ENCODE measurements around the gene PLEKHG2. TPM values are rescaled to one million over a fixed set of nuclear protein-coding genes. Genes with fewer than 3 reads are reported as not detected.
"Not testable (repeated sequence)": the region's sequence is repeated elsewhere in the genome, so short reads cannot be mapped to it uniquely, and the experiment has no call there.

Gene PLEKHG2
- total RNA-seq, 1 donor: 25.0 TPM

DNA sequence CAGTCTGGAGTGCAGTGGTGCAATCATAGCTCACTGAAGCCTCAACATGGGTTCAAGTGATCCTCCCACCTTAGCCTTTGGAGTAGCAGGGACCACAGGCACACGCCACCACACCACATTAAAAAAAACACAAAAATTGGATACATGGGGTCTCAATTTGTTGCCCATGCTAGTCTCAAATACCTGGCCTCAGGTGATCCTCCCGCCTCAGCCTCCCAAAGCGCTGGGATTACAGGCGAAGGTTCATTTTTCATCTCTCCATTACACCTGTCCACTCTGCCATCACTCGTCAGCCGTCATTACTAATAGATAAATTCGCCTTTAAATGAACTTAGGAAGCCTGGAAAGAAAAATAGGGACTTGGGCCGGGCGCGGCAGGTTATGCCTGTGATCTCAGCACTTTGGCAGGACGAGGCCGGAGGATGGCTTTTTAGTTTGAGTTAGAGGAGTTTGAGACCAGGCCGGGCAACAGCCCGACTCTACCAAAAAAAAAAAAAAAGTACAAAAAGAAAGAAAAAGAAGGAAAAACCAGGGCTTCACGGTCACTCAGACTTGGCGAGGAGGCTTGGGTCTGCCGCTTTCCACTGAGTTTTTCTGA lies 32.2 kb downstream of the PLEKHG2 start:
- H3K4me3 ChIP-seq (ENCODE audit: low read depth, low read length): peak overlapping the region; percentile 97
- TF ChIP-seq, protein P1, sequence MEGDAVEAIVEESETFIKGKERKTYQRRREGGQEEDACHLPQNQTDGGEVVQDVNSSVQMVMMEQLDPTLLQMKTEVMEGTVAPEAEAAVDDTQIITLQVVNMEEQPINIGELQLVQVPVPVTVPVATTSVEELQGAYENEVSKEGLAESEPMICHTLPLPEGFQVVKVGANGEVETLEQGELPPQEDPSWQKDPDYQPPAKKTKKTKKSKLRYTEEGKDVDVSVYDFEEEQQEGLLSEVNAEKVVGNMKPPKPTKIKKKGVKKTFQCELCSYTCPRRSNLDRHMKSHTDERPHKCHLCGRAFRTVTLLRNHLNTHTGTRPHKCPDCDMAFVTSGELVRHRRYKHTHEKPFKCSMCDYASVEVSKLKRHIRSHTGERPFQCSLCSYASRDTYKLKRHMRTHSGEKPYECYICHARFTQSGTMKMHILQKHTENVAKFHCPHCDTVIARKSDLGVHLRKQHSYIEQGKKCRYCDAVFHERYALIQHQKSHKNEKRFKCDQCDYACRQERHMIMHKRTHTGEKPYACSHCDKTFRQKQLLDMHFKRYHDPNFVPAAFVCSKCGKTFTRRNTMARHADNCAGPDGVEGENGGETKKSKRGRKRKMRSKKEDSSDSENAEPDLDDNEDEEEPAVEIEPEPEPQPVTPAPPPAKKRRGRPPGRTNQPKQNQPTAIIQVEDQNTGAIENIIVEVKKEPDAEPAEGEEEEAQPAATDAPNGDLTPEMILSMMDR (IDR thresholded peaks at IDR 0.05; ENCODE audit: insufficient read depth, low read depth, low read length): no peak
- peak; percentile 55 for DNase-seq (ENCODE audit: low read depth)

DNA sequence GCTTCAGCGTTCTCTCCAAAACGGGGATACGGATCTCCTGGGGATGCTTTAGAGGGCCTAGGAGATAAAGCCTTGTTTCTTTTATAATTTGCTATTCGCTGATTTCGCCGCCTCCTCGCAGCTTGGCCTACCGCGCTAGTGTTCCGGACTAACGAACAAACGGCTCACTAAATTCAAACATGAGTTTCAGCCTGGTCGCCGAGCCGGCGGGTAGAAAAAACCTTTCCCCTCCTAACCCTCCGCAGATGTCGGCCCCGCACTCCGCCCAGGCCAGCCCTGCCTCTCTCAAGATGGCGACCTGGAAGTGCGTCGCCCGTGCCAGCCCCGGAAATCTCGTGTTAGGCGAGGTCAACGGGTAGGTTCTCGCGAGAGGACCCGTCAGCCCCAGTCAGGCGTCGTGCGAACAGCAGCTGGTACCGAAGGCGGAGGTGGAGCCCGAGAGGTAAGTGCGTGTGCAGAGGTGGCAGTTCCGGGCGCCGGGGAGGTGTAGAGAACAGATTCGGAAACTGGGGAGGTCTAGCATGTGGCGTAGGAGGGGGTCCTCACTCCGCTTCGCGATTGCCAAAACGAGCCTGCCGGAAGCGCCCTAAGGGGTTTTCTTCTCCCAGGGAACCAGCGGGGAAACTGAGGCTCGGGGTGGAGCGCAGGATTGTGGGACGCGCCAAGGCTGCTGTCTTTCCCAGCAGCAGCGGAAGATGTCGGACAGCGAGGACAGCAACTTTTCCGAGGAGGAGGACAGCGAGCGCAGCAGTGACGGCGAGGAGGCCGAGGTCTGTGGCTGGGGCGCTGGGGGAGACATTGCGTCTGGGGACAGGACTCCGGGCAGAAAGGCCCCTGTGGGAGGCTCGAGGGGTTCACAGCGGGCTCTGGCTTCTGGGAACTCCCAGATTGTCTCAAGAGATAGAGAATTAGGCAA lies 33.0 kb downstream of the PLEKHG2 start, which contains the start of gene SUPT5H:
Gene SUPT5H, plus strand, starts transcription at position 387 of the 916 bp plus-strand sequence. Its CDS starts 309 bp downstream, at position 696.
- DNase-seq (ENCODE audit: low read depth): peak; percentile 98

DNA sequence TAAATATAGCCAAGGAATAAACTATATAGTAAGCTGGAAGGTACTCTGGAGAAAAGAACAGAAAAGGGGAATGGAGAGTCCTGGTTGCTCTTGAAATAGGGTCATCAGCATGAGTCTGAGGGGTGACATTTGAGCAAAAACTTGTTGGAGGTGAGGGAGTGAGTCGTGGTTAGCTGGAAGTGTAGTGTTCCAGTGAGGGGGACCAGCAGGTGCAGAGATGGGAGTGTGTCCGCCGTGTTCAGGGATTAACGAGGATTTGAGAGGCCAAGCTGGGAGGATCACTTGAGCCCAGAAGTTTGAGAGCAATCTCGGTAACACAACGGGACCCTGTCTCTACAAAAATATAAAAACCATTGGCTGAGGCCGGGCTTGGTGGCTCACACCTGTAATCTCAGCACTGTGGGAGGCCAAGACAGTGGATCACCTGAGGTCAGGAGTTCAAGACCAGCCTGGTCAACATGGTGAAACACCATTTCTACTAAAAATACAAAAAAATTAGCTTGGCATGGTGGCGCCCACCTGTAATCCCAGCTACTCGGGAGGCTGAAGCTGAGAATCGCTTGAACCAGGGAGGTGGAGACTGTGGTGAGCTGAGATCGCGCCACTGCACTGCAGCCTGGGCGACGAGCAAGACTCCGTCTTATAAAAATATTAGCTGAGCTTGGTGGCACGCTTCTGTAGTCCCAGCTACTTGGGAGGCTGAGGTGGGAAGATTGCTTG lies 34.1 kb downstream of the PLEKHG2 start:
- TF ChIP-seq, protein P1 (IDR thresholded peaks at IDR 0.05; ENCODE audit: insufficient read depth, low read depth, low read length): no peak
- no peak for DNase-seq (ENCODE audit: low read depth)

More for the DNA sequence above, 33.0 kb downstream of the PLEKHG2 start, which contains the start of gene SUPT5H:
- peak within 1 kb of the TSS; percentile 97 for H3K4me3 ChIP-seq (ENCODE audit: low read depth, low read length)
- TF ChIP-seq, protein P1 (IDR thresholded peaks at IDR 0.05; ENCODE audit: insufficient read depth, low read depth, low read length): no peak

DNA sequence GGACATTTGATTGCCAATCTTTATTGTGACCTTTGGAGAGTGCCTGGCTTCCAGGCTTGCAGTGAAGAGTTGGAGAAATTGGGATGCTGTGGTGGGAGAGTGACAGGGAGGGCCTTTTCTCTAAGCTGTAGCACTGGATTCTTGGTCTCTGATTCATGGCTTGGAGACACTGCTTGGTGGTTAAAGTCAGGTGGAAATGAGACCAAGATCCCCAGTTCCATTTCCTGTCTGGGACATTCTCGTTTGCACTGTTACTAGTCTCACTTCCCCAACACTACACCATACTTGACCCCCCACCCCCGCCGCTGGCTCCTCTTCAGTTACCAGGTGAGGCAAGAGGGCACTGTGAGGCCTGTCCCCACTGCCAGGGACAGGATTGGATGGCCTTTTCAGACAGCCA lies 35.8 kb downstream of the PLEKHG2 start:
- TF ChIP-seq, protein P1 (IDR thresholded peaks at IDR 0.05; ENCODE audit: insufficient read depth, low read depth, low read length): no peak
- H3K4me3 ChIP-seq (ENCODE audit: low read depth, low read length): no peak overlapping the region
- peak; percentile 23 for DNase-seq (ENCODE audit: low read depth)

More for the DNA sequence above, 34.1 kb downstream of the PLEKHG2 start:
- peak overlapping the region; percentile 97 for H3K4me3 ChIP-seq (ENCODE audit: low read depth, low read length)

DNA sequence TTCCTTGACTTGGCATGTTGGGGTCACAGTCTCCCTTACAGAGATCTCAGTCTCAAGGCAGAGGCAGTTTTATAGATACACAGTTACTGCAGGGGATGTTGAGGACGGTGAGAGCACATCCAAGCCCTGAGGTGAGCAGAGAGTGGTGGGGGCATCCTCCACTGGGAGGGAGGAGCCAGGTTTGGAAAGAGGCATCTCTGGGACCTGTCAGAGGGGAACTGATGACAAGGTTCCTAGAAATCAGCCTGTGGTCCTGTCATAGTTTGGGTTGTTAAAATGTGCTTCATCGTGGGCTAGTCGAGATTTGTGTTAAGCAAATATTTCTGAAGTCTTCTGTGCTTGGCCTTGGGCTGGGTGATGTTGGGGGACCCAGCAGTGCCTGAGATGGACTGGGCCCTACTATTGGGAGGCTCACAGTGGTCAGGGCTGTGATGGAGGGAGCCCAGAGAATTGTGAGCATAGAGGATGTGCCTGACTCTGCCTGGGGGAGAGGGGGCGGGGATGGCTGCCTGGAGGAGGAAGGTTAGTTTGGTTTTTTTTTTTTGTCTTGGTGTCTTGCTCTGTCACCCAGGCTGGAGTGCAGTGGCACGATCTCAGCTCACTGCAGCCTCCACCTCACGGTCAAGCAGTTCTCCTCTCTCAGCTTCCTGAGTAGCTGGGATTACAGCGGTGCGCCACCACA lies 36.8 kb downstream of the PLEKHG2 start:
- TF ChIP-seq, protein P1 (IDR thresholded peaks at IDR 0.05; ENCODE audit: insufficient read depth, low read depth, low read length): no peak
- H3K4me3 ChIP-seq (ENCODE audit: low read depth, low read length): no peak overlapping the region
- DNase-seq (ENCODE audit: low read depth): no peak

DNA sequence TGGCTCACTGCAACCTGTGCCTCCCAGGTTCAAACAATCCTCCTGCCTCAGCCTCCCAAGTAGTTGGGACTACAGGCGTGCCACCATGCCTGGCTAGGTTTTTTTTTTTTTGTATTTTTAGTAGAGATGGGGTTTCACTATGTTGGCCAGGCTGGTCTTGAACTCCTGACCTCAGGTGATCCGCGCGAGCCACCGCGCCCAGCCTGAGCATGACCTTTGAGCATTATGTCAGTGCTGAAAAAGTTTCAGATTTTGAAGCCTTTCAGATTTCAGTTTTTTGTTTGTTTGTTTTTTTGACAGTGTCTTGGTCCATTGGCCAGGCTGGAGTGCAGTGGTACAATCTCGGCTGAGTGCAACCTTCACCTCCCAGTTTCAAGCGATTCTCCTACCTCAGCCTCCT lies 38.8 kb downstream of the PLEKHG2 start:
- not testable (repeated sequence) for H3K4me3 ChIP-seq (ENCODE audit: low read depth, low read length); DNase-seq (ENCODE audit: low read depth)
